ENCODE data around the gene LRFN5. TPM values are rescaled to one million over a fixed set of nuclear protein-coding genes. Genes with fewer than 3 reads are reported as not detected.

LRFN5 gene
- total RNA-seq, 1 experiment from 2014 or later: not detected

GRCh38 chr14:41761204-41761603, 154.5 kb downstream of the LRFN5 start:
- Histone ChIP-seq H3K79me2 (ENCODE audit: insufficient read depth, low read length) (no peaks in the 10 kb centered on the region), H3K36me3 (ENCODE audit: control insufficient read depth in 1 of 2, insufficient read depth in 2 of 2, low read length in 2 of 2) (no peaks in the 10 kb centered on the region), H4K20me1 (ENCODE audit: insufficient read depth) (no peaks in the 10 kb centered on the region), H3K27ac (ENCODE audit: low read depth, low read length) (no peak overlapping the region), H3K9me3 (ENCODE audit: control insufficient read depth in 1 of 2, insufficient read depth in 1 of 2, low read depth in 1 of 2, low read length in 2 of 2) (0 out of 4 replicates have a peak, but pooled peaks cover 0 to 2% of the 10 kb centered on the region in 2 experiments), H2AFZ (ENCODE audit: low read depth, low read length, poor library complexity, severe bottlenecking) (no peak overlapping the region), H3K4me1 (ENCODE audit: control insufficient read depth in 1 of 2, insufficient read depth in 2 of 2, low read length in 2 of 2) (no peaks in the 10 kb centered on the region), H3K4me2 (ENCODE audit: low read length) (no peak overlapping the region), H3K9ac (ENCODE audit: low read length) (no peak overlapping the region), H3K27me3 (ENCODE audit: insufficient read depth, low read length) (no peaks in the 10 kb centered on the region), H3K9me2 (ENCODE audit: insufficient read depth) (no peaks in the 10 kb centered on the region), H3K4me3 (replicated peaks in 1 of 2; ENCODE audit: low read depth in 1 of 2, low read length in 2 of 2) (no peak overlapping the region)
- ChIA-PET POLR2A (no interaction called here), CTCF (no interaction called here), RAD21 (ENCODE audit: low non-redundant PET in 1 of 2, low total read pairs in 2 of 2, uncharacterized antibody in 2 of 2, unreplicated experiment in 2 of 2) (no interaction called here)
- DNase-seq (ENCODE audit: low read depth, low spot score) (no peak), ATAC-seq (no peak)
- no TSS peak for BruUV-seq (replicated peaks)
- intact Hi-C loops (cut with micrococcal nuclease): no loop called here
- TF ChIP-seq SIN3A (IDR thresholded peaks at IDR 0.05; ENCODE audit: low read depth): no peak
- no peak for TF ChIP-seq EZH2phosphoT487 (IDR thresholded peaks at IDR 0.05; ENCODE audit: borderline replicate concordance)
- no peak for TF ChIP-seq CEBPB (IDR thresholded peaks at IDR 0.05; ENCODE audit: low read depth)
- no peak for TF ChIP-seq YY1 (IDR thresholded peaks at IDR 0.05; ENCODE audit: extremely low read depth, insufficient replicate concordance, low read depth, low read length)
- no peak for TF ChIP-seq ZFX (IDR thresholded peaks at IDR 0.05)
- TF ChIP-seq SP1 (IDR thresholded peaks at IDR 0.05; ENCODE audit: low read depth): no peak
- TF ChIP-seq ZNF274 (IDR thresholded peaks at IDR 0.05; ENCODE audit: low read depth, low read length): no peak
- no peak for TF ChIP-seq POLR2AphosphoS5 (IDR thresholded peaks at IDR 0.05; ENCODE audit: low read depth, low read length)
- TF ChIP-seq MAX (IDR thresholded peaks at IDR 0.05): no peak
- TF ChIP-seq EZH2 (IDR thresholded peaks at IDR 0.05): no peak
- TF ChIP-seq EGR1 (IDR thresholded peaks at IDR 0.05; ENCODE audit: low read depth): no peak
- TF ChIP-seq CTCF (IDR thresholded peaks at IDR 0.05 in 2 of 3, conservative IDR thresholded peaks at IDR 0.05 in 1 of 3; ENCODE audit: borderline replicate concordance in 1 of 3, insufficient read depth in 1 of 3, low read depth in 2 of 3, low read length in 2 of 3): no peak
- TF ChIP-seq CBX3 (IDR thresholded peaks at IDR 0.05; ENCODE audit: low read depth): no peak

Measured in HCT116 (cell line).